ENCODE results near the gene PPP1R11. TPM values are rescaled to one million over a fixed set of nuclear protein-coding genes. Genes with fewer than 3 reads are reported as not detected.

The PPP1R11 gene
- total RNA-seq, 2 donors from 2014 or later: 18.9 to 34.3 TPM

GRCh38 chr6:30075790-30076732, 9.1 kb downstream of the PPP1R11 start:
- TF ChIP-seq POLR2A (IDR thresholded peaks at IDR 0.05) (peak in 1 of 3 donors; percentile 1), CTCF (IDR thresholded peaks at IDR 0.05) (peak in 5 of 7 experiments; percentile 11 to 54 (median 35))
- H3K4me3 ChIP-seq: no peak overlapping the region
- ATAC-seq: peak; percentile 85
- peak overlapping the region; percentile 6 to 73 (median 36) for H3K27ac ChIP-seq
- 29 to 30% methylated on average over 16 to 20 of the region's 22 CpGs for WGBS, 2 donors
- peaks cover 0 to 4% of the 10 kb centered on the region in 2 donors for H3K27me3 ChIP-seq
- intact Hi-C loops (cut with DNase I): no loop called here
- DNase-seq: peak; percentile 63 to 86 (median 70)
- H3K4me1 ChIP-seq: peaks cover 26% of the 10 kb centered on the region
- H3K9me3 ChIP-seq: no peaks in the 10 kb centered on the region
- H3K36me3 ChIP-seq (replicated peaks in 1 of 2; ENCODE audit: insufficient read depth in 1 of 2, low read depth in 2 of 2): no peaks in the 10 kb centered on the region

- Histone ChIP-seq H3K4me3 (no peak overlapping the region), H3K4me1 (peaks cover 26% of the 10 kb centered on the region), H3K27me3 (peaks cover 0 to 4% of the 10 kb centered on the region in 2 donors), H3K9me3 (no peaks in the 10 kb centered on the region), H3K36me3 (replicated peaks in 1 of 2; ENCODE audit: insufficient read depth in 1 of 2, low read depth in 2 of 2) (no peaks in the 10 kb centered on the region), H3K27ac (no peak overlapping the region)
- WGBS, 2 donors: 39 to 49% methylated on average over 4 of the region's 4 CpGs
- ATAC-seq (no peak), DNase-seq (no peak)
- TF ChIP-seq CTCF (IDR thresholded peaks at IDR 0.05) (no peak), POLR2A (IDR thresholded peaks at IDR 0.05) (no peak)
- intact Hi-C loops (cut with DNase I): no loop called here
Observed at GRCh38 chr6:30077218-30077617, 10.2 kb downstream of the PPP1R11 start.

GRCh38 chr6:30087876-30088275, 20.9 kb downstream of the PPP1R11 start:
- Histone ChIP-seq H3K4me1 (no peaks in the 10 kb centered on the region), H3K9me3 (no peaks in the 10 kb centered on the region), H3K36me3 (replicated peaks in 1 of 2; ENCODE audit: insufficient read depth in 1 of 2, low read depth in 2 of 2) (no peaks in the 10 kb centered on the region), H3K27me3 (no peaks in the 10 kb centered on the region), H3K27ac (no peak overlapping the region), H3K4me3 (no peak overlapping the region)
- no peak for TF ChIP-seq POLR2A (IDR thresholded peaks at IDR 0.05)
- TF ChIP-seq CTCF (IDR thresholded peaks at IDR 0.05): no peak
- intact Hi-C loops (cut with DNase I): no loop called here
- DNase-seq (no peak), ATAC-seq (no peak)
- WGBS, 2 donors: 63 to 70% methylated on average over 5 of the region's 5 CpGs

GRCh38 chr6:30091577-30092381, 24.8 kb downstream of the PPP1R11 start:
- H3K27ac ChIP-seq: no peak overlapping the region
- H3K4me1 ChIP-seq: no peaks in the 10 kb centered on the region
- TF ChIP-seq CTCF (IDR thresholded peaks at IDR 0.05): no peak
- TF ChIP-seq POLR2A (IDR thresholded peaks at IDR 0.05): no peak
- peak; percentile 18 for ATAC-seq
- no peaks in the 10 kb centered on the region for H3K9me3 ChIP-seq
- intact Hi-C loops (cut with DNase I): no loop called here
- no peaks in the 10 kb centered on the region for H3K27me3 ChIP-seq
- no peak for DNase-seq
- no peaks in the 10 kb centered on the region for H3K36me3 ChIP-seq (replicated peaks in 1 of 2; ENCODE audit: insufficient read depth in 1 of 2, low read depth in 2 of 2)
- H3K4me3 ChIP-seq: no peak overlapping the region
- 40 to 49% methylated on average over 11 of the region's 11 CpGs for WGBS, 2 donors

Measured in body of pancreas (tissue), 4 donors.